OCI-LY3 (cell line): ENCODE data around the gene GYS2.
"Not testable (repeated sequence)": the region's sequence is repeated elsewhere in the genome, so short reads cannot be mapped to it uniquely, and the experiment has no call there.

ENCODE experiments used
- CTCF ChIP-seq: fragments of 200-600, 300-600 bp; sonication (generic); IDR thresholded peaks from 2 replicates; pipeline ENCODE4 v1.5.1; 2014; ENCODE audit warnings: antibody characterized with exemption, low read length, low read depth
- EZH2phosphoT487 ChIP-seq: fragments of 200-600 bp; shearing (Covaris generic); IDR thresholded peaks from 2 replicates; pipeline ENCODE4 v1.6.1; 2018; ENCODE audit warnings: antibody characterized with exemption, mixed run types, low read depth

- TF ChIP-seq CTCF, EZH2phosphoT487: not testable (repeated sequence)
These were observed 40.4 kb upstream of the GYS2 start for GRCh38 chr12:21645041-21645500.
